ENCODE measurements around the gene ATP6AP2.
"Not testable (repeated sequence)": the region's sequence is repeated elsewhere in the genome, so short reads cannot be mapped to it uniquely, and the experiment has no call there.

Gene ATP6AP2

GRCh38 chrX:40576291-40576690 lies 4.5 kb upstream of the ATP6AP2 start:
- FAIRE-seq = no peak

GRCh38 chrX:40578039-40578695 lies 2.6 kb upstream of the ATP6AP2 start:
- no peak for FAIRE-seq

GRCh38 chrX:40579141-40579540 lies 1.6 kb upstream of the ATP6AP2 start:
- no peak for FAIRE-seq

GRCh38 chrX:40579900-40580536 lies 752 bp upstream of the ATP6AP2 start:
- FAIRE-seq = no peak

GRCh38 chrX:40581336-40581920 lies 658 bp downstream of the ATP6AP2 start:
- FAIRE-seq = no peak

GRCh38 chrX:40582178-40582577 lies 1.4 kb downstream of the ATP6AP2 start:
- not testable (repeated sequence) for FAIRE-seq

GRCh38 chrX:40582811-40583210 lies 2.0 kb downstream of the ATP6AP2 start:
- no peak for FAIRE-seq

GRCh38 chrX:40587623-40588022 lies 6.9 kb downstream of the ATP6AP2 start:
- FAIRE-seq = not testable (repeated sequence)

- not testable (repeated sequence) for FAIRE-seq
These were observed 9.0 kb downstream of the ATP6AP2 start for GRCh38 chrX:40589616-40590321.

- FAIRE-seq = no peak
These were observed 22.7 kb downstream of the ATP6AP2 start for GRCh38 chrX:40603446-40603845.

- no peak for FAIRE-seq
These were observed 26.6 kb downstream of the ATP6AP2 start for GRCh38 chrX:40607381-40607780.

- FAIRE-seq = no peak
These were observed 31.7 kb downstream of the ATP6AP2 start for GRCh38 chrX:40612511-40612910.

GRCh38 chrX:40615976-40616375 lies 35.2 kb downstream of the ATP6AP2 start:
- no peak for FAIRE-seq

GRCh38 chrX:40617566-40617965 lies 36.8 kb downstream of the ATP6AP2 start:
- no peak for FAIRE-seq

- FAIRE-seq = no peak
These were observed 41.8 kb downstream of the ATP6AP2 start for GRCh38 chrX:40622479-40623138.

GRCh38 chrX:40623139-40623536 lies 42.4 kb downstream of the ATP6AP2 start, which contains the start of gene MPC1L:
Gene MPC1L, plus strand, starts transcription at chrX:40623428. Its CDS starts 138 bp downstream, at chrX:40623566.
- FAIRE-seq = no peak

GRCh38 chrX:40623665-40624064 lies 42.9 kb downstream of the ATP6AP2 start:
- no peak for FAIRE-seq

GRCh38 chrX:40625294-40625693 lies 44.5 kb downstream of the ATP6AP2 start:
- no peak for FAIRE-seq

GRCh38 chrX:40628506-40628905 lies 47.7 kb downstream of the ATP6AP2 start:
- FAIRE-seq = no peak

- no peak for FAIRE-seq
These were observed 51.4 kb downstream of the ATP6AP2 start for GRCh38 chrX:40632199-40632598.

GRCh38 chrX:40637687-40638086 lies 56.9 kb downstream of the ATP6AP2 start:
- FAIRE-seq = no peak

- FAIRE-seq = no peak
These were observed 63.4 kb downstream of the ATP6AP2 start for GRCh38 chrX:40644176-40644575.

GRCh38 chrX:40644821-40645358 lies 64.1 kb downstream of the ATP6AP2 start:
- FAIRE-seq = no peak

Data from G401.6 (cell line).